MM.1S (cell line): ENCODE results near the gene TLE1.

Experiments
- DNase-seq: peaks from one replicate; pipeline ENCODE4 v3.0.0-alpha.2; 2015
- H2AFZ ChIP-seq: fragments of 300-600 bp; sonication (generic); 2 replicates; pipeline ENCODE4 v1.6.0; 2016; ENCODE audit warnings: antibody characterized with exemption, low read length
- H3F3A ChIP-seq: fragments of 300-600 bp; sonication (generic); 2 replicates; pipeline ENCODE4 v1.6.1; 2016; ENCODE audit warnings: mild to moderate bottlenecking, antibody characterized with exemption, low read length, moderate library complexity, mixed read lengths; ENCODE audit not compliant: insufficient read depth
- H3K27ac ChIP-seq: fragments of 300-600 bp; sonication (generic); 2 replicates; pipeline ENCODE4 v1.5.1; 2016; ENCODE audit warnings: mild to moderate bottlenecking, low read length
- H3K27me3 ChIP-seq: fragments of 300-600 bp; sonication (generic); replicated peaks from 2 replicates; pipeline ENCODE4 v1.6.0; 2016; ENCODE audit warnings: low read length; ENCODE audit not compliant: insufficient read depth
- H3K36me3 ChIP-seq: fragments of 300-600 bp; sonication (generic); replicated peaks from 2 replicates; pipeline ENCODE4 v1.6.1; 2016; ENCODE audit warnings: mild to moderate bottlenecking, low read length, mixed read lengths; ENCODE audit not compliant: insufficient read depth
- H3K4me1 ChIP-seq: fragments of 300-600 bp; sonication (generic); 2 replicates; pipeline ENCODE4 v1.6.1; 2016; ENCODE audit warnings: low read length, mixed read lengths
- H3K4me2 ChIP-seq: fragments of 300-600 bp; sonication (generic); 2 replicates; pipeline ENCODE4 v1.6.0; 2016; ENCODE audit warnings: low read depth, low read length
- H3K4me3 ChIP-seq: fragments of 300-600 bp; sonication (generic); 2 replicates; pipeline ENCODE4 v1.5.1; 2016; ENCODE audit warnings: low read length, mixed read lengths
- H3K79me2 ChIP-seq: fragments of 300-600 bp; sonication (generic); 2 replicates; pipeline ENCODE4 v1.6.1; 2016; ENCODE audit warnings: mixed run types, low read length, mixed read lengths
- H3K9ac ChIP-seq: fragments of 300-600 bp; sonication (generic); 2 replicates; pipeline ENCODE4 v1.6.1; 2016; ENCODE audit warnings: low read length, mixed read lengths
- H3K9me2 ChIP-seq: fragments of 300-600 bp; sonication (generic); replicated peaks from 2 replicates; pipeline ENCODE4 v1.6.1; 2016; ENCODE audit warnings: mild to moderate bottlenecking, low read length, mixed read lengths; ENCODE audit not compliant: insufficient read depth
- H3K9me3 ChIP-seq: fragments of 300-600 bp; sonication (generic); replicated peaks from 2 replicates; pipeline ENCODE4 v1.6.1; 2016; ENCODE audit warnings: mild to moderate bottlenecking, low read length, mixed read lengths; ENCODE audit not compliant: insufficient read depth
- H4K20me1 ChIP-seq: fragments of 300-600 bp; sonication (generic); 2 replicates; pipeline ENCODE4 v1.6.1; 2016; ENCODE audit warnings: mild to moderate bottlenecking, low read length, moderate library complexity, mixed read lengths; ENCODE audit not compliant: insufficient read depth
- EZH2 ChIP-seq: fragments of 300-600 bp; sonication (generic); optimal IDR thresholded peaks from 2 replicates; pipeline ENCODE3; 2017; ENCODE audit warnings: low read depth, mild to moderate bottlenecking, antibody characterized with exemption, low read length, mixed read lengths
- EZH2phosphoT487 ChIP-seq: fragments of 300-600 bp; sonication (generic); IDR thresholded peaks from 2 replicates; pipeline ENCODE4 v1.6.1; 2018; ENCODE audit warnings: antibody characterized with exemption, low read length
- TF ChIP-seq, protein P1 (sequence below): fragments of 300-600 bp; sonication (generic); IDR thresholded peaks from 2 replicates; pipeline ENCODE4 v1.5.1; 2016; ENCODE audit warnings: antibody characterized with exemption, low read length, mixed read lengths

TLE1 gene

DNA sequence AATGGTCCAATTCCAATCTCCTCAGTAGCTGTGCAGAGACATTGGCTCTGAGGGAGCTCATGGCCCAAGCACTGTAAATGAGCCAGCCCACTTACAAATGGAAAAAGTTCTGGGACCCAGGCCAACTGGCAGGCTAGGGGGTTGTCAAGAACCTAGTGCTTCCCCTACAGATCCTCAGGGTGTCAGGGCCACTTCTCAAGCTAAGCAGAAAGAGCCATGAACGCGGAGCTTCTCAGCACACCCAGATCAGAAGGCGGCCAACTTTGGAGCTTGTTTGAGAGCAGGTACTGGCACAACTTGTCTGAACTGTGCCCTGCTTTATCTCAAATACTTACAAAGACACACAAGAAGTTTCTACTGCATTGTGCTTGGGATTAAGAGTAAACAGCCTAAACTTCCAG, 17.5 kb downstream of the TLE1 start:
- H4K20me1 ChIP-seq = no peaks in the 10 kb centered on the region
- no peaks in the 10 kb centered on the region for H3F3A ChIP-seq
- H3K36me3 ChIP-seq = no peaks in the 10 kb centered on the region
- no peak overlapping the region for H3K4me3 ChIP-seq
- TF ChIP-seq, protein P1, sequence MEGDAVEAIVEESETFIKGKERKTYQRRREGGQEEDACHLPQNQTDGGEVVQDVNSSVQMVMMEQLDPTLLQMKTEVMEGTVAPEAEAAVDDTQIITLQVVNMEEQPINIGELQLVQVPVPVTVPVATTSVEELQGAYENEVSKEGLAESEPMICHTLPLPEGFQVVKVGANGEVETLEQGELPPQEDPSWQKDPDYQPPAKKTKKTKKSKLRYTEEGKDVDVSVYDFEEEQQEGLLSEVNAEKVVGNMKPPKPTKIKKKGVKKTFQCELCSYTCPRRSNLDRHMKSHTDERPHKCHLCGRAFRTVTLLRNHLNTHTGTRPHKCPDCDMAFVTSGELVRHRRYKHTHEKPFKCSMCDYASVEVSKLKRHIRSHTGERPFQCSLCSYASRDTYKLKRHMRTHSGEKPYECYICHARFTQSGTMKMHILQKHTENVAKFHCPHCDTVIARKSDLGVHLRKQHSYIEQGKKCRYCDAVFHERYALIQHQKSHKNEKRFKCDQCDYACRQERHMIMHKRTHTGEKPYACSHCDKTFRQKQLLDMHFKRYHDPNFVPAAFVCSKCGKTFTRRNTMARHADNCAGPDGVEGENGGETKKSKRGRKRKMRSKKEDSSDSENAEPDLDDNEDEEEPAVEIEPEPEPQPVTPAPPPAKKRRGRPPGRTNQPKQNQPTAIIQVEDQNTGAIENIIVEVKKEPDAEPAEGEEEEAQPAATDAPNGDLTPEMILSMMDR = no peak
- TF ChIP-seq EZH2phosphoT487 (no peak), EZH2 (no peak)
- no peak overlapping the region for H3K27ac ChIP-seq
- H3K27me3 ChIP-seq = no peaks in the 10 kb centered on the region
- DNase-seq = no peak
- no peaks in the 10 kb centered on the region for H3K4me1 ChIP-seq
- no peak overlapping the region for H3K9ac ChIP-seq
- no peak overlapping the region for H2AFZ ChIP-seq
- H3K9me3 ChIP-seq = no peaks in the 10 kb centered on the region
- no peaks in the 10 kb centered on the region for H3K9me2 ChIP-seq
- H3K79me2 ChIP-seq = no peaks in the 10 kb centered on the region
- H3K4me2 ChIP-seq = no peak overlapping the region

DNA sequence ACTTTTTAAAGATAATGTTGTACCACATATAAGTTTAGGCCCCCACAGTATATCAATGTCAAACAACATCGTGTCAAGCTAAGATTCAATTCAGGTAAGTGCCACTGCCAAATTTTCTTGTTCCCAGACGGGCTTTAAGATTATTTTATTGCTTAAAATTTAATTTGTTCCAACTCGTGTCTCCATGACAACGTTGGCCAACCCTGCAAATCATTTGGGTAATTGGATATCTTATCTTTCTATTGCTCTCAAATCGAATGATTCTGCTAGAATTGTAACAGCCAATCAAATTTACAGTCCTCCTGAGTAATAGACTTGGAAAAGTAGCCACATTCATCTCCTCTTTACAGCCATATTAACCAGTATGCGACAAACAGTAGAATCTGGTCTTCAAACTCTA, 19.5 kb downstream of the TLE1 start:
- no peaks in the 10 kb centered on the region for H3K79me2 ChIP-seq
- H3F3A ChIP-seq = no peaks in the 10 kb centered on the region
- H4K20me1 ChIP-seq = no peaks in the 10 kb centered on the region
- H3K9me3 ChIP-seq = no peaks in the 10 kb centered on the region
- no peaks in the 10 kb centered on the region for H3K36me3 ChIP-seq
- no peaks in the 10 kb centered on the region for H3K27me3 ChIP-seq
- DNase-seq = no peak
- H3K4me3 ChIP-seq = no peak overlapping the region
- no peak overlapping the region for H2AFZ ChIP-seq
- no peak overlapping the region for H3K9ac ChIP-seq
- no peaks in the 10 kb centered on the region for H3K9me2 ChIP-seq
- TF ChIP-seq EZH2phosphoT487 (no peak), EZH2 (no peak)
- TF ChIP-seq, protein P1 = no peak
- no peak overlapping the region for H3K27ac ChIP-seq
- no peak overlapping the region for H3K4me2 ChIP-seq
- H3K4me1 ChIP-seq = no peaks in the 10 kb centered on the region

DNA sequence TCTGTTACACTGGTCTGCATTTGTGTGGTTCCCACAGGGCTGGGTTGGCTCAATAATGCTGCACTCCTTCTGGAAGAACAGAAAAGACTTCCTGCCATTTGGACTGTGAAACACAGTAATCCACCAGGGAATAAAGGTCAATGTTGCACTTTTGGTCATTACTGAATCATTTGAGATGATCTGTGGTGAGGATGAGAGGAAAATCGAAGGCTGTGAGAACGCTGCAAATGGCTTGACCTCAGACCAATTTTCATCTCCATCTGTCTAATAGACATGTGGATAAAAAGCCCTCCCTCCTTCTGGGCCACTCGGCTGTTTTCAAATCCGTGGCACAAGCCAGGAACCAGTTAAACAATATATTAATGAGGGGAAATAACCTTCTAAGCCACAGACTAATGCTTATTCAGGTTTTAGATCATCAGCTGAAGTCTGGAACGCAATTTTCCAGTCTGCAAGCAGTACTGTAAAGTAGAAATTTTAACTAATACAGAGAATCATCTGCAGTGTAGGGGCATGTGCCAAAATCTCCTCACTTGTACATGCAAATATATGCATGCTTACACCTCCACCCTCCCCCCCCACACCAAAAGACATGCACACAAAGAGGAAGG, 20.2 kb downstream of the TLE1 start:
- Histone ChIP-seq H3K4me1 (no peaks in the 10 kb centered on the region), H3K36me3 (no peaks in the 10 kb centered on the region), H3K9me2 (no peaks in the 10 kb centered on the region), H4K20me1 (no peaks in the 10 kb centered on the region), H3K9ac (no peak overlapping the region), H3K79me2 (no peaks in the 10 kb centered on the region), H3K27me3 (no peaks in the 10 kb centered on the region), H3K9me3 (no peaks in the 10 kb centered on the region), H3F3A (no peaks in the 10 kb centered on the region), H3K4me2 (no peak overlapping the region), H2AFZ (no peak overlapping the region), H3K27ac (no peak overlapping the region), H3K4me3 (no peak overlapping the region)
- TF ChIP-seq EZH2phosphoT487 = no peak
- TF ChIP-seq, protein P1 = no peak
- no peak for TF ChIP-seq EZH2
- DNase-seq = no peak
